Vagina (tissue), 2 donors: ENCODE measurements around the gene TSPAN14.

Experiments used
- POLR2A ChIP-seq, 2 donors: fragments of 450-650 bp; IDR thresholded peaks; one replicate each; pipeline ENCODE4 v1.6.1; 2017; ENCODE audit warnings: antibody characterized with exemption in 2 of 2, mild to moderate bottlenecking in 2 of 2, moderate library complexity in 2 of 2
- POLR2AphosphoS5 ChIP-seq, 2 donors: sonication (generic); formaldehyde crosslinking; IDR thresholded peaks; one replicate each; pipeline ENCODE4 v1.9.0; 2017; ENCODE audit warnings: antibody characterized with exemption in 2 of 2, mild to moderate bottlenecking in 2 of 2, low read depth in 1 of 2; ENCODE audit not compliant: insufficient read depth in 1 of 2
- TF ChIP-seq, protein P1 (sequence below), 3 experiments: fragments of 450-650 bp in 2 of 3; fragments of 200-600 bp in 1 of 3; sonication (generic) in 1 of 3; IDR thresholded peaks; one replicate each; pipeline ENCODE4 v1.5.1; 2017 to 2019; ENCODE audit warnings: antibody characterized with exemption in 3 of 3, mild to moderate bottlenecking in 2 of 3, moderate library complexity in 2 of 3

DNA sequence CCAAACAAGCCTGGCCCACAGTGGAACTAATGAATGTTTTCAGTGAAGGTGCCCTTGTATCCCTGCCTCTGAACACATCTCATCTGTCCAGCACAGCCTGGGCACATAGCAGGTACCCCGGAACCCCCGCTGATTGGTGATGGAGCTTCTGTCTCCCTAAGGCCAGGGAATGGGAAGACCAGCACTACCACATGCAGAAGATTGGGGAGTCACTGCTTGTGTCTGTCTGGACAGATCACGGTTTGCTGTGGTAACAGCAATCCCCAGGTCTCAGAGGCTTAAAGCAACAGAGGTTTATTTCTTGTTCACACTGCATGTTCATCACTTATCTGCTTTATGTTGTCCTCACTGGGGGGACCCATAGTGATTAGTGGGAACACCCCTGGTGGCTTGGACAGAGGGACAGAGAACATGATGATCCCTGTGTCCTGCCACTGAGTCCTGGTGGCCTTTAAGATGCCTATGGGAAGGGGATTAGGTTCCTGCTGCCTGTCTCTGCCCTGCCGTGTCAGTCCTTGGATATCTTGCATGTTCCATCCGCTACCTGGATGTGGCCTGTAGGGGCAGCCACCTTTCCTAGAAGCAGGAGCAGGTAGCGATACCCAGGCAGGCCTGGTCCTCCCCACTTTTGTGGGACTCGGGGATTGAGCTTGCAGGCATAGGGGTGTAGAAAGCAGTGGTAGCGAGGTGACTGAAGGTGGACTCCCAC is 3.6 kb downstream of the TSPAN14 start:
- TF ChIP-seq, protein P1, sequence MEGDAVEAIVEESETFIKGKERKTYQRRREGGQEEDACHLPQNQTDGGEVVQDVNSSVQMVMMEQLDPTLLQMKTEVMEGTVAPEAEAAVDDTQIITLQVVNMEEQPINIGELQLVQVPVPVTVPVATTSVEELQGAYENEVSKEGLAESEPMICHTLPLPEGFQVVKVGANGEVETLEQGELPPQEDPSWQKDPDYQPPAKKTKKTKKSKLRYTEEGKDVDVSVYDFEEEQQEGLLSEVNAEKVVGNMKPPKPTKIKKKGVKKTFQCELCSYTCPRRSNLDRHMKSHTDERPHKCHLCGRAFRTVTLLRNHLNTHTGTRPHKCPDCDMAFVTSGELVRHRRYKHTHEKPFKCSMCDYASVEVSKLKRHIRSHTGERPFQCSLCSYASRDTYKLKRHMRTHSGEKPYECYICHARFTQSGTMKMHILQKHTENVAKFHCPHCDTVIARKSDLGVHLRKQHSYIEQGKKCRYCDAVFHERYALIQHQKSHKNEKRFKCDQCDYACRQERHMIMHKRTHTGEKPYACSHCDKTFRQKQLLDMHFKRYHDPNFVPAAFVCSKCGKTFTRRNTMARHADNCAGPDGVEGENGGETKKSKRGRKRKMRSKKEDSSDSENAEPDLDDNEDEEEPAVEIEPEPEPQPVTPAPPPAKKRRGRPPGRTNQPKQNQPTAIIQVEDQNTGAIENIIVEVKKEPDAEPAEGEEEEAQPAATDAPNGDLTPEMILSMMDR (IDR thresholded peaks at IDR 0.05), result no peak
- TF ChIP-seq POLR2AphosphoS5 (IDR thresholded peaks at IDR 0.05; ENCODE audit: insufficient read depth in 1 of 2, low read depth in 1 of 2) (no peak), POLR2A (IDR thresholded peaks at IDR 0.05) (no peak)
